Kidney capillary endothelial cell (primary cell): Measurements from ENCODE around the gene OR7G1.

Experiments
- DNase-seq: peaks from one replicate; pipeline ENCODE4 v3.0.0-alpha.2; 2018; ENCODE audit warnings: low spot score

OR7G1 gene

GRCh38 chr19:9115307-9115813 is at the start of gene OR7G1:
OR7G1 (minus strand) TSS chr19:9115763; CDS start chr19:9115763, 0 bp downstream.
- no peak for DNase-seq

- DNase-seq, result no peak
Observed at GRCh38 chr19:9165261-9165660, 49.7 kb upstream of the OR7G1 start.

- no peak for DNase-seq
Observed at GRCh38 chr19:9161427-9161826, 45.9 kb upstream of the OR7G1 start.

GRCh38 chr19:9159891-9160290 is 44.3 kb upstream of the OR7G1 start:
- DNase-seq, result no peak

GRCh38 chr19:9156304-9156703 is 40.7 kb upstream of the OR7G1 start:
- no peak for DNase-seq

GRCh38 chr19:9155591-9155990 is 40.0 kb upstream of the OR7G1 start:
- no peak for DNase-seq

GRCh38 chr19:9151367-9151766 is 35.8 kb upstream of the OR7G1 start:
- DNase-seq, result no peak

- DNase-seq, result no peak
Observed at GRCh38 chr19:9150650-9151049, 35.1 kb upstream of the OR7G1 start.

- DNase-seq, result no peak
Observed at GRCh38 chr19:9149997-9150396, 34.4 kb upstream of the OR7G1 start.

GRCh38 chr19:9148697-9149096 is 33.1 kb upstream of the OR7G1 start:
- DNase-seq, result no peak

- DNase-seq, result no peak
Observed at GRCh38 chr19:9146882-9147281, 31.3 kb upstream of the OR7G1 start.

GRCh38 chr19:9144920-9145319 is 29.4 kb upstream of the OR7G1 start:
- no peak for DNase-seq

GRCh38 chr19:9140159-9140874 is 24.8 kb upstream of the OR7G1 start, which contains the start of gene ZNF317:
ZNF317 (plus strand) TSS chr19:9140397; CDS start chr19:9156017, 15,620 bp downstream.
- DNase-seq, result peak; percentile 81

GRCh38 chr19:9139609-9140158 is 24.1 kb upstream of the OR7G1 start:
- no peak for DNase-seq

- DNase-seq, result no peak
Observed at GRCh38 chr19:9132422-9132821, 16.9 kb upstream of the OR7G1 start.

- no peak for DNase-seq
Observed at GRCh38 chr19:9130965-9131364, 15.4 kb upstream of the OR7G1 start.

GRCh38 chr19:9128171-9128570 is 12.6 kb upstream of the OR7G1 start:
- DNase-seq, result peak; percentile 83

GRCh38 chr19:9126900-9127405 is 11.4 kb upstream of the OR7G1 start, which contains the start of gene OR7G3:
OR7G3 (minus strand) TSS chr19:9126950; CDS start chr19:9126950, 0 bp downstream.
- no peak for DNase-seq

- no peak for DNase-seq
Observed at GRCh38 chr19:9116547-9116946, 984 bp upstream of the OR7G1 start.

GRCh38 chr19:9109959-9110358 is 5.6 kb downstream of the OR7G1 start:
- DNase-seq, result no peak

GRCh38 chr19:9107375-9107774 is 8.2 kb downstream of the OR7G1 start, which contains the start of gene OR7G2:
OR7G2 (minus strand) TSS chr19:9107475; CDS start chr19:9103243, 4,232 bp downstream.
- DNase-seq, result no peak

GRCh38 chr19:9086761-9087160 is 28.8 kb downstream of the OR7G1 start, which contains the start of gene OR1M1:
OR1M1 (plus strand) TSS chr19:9087061; CDS start chr19:9093245, 6,184 bp downstream.
- DNase-seq, result no peak

- no peak for DNase-seq
Observed at GRCh38 chr19:9078651-9079050, 36.9 kb downstream of the OR7G1 start.
